WTC11 (cell line): Measurements from ENCODE around the gene RCAN3. TPM values are rescaled to one million over a fixed set of nuclear protein-coding genes. Genes with fewer than 3 reads are reported as not detected.
A peak's percentile ranks its signal among the peaks of the same experiment; 100 is the strongest.

Experiments used
- ATAC-seq: fragments of 200-7000 bp; cut with Tn5 transposase; 2 replicates; pipeline ENCODE4 v1.10.0; 2021; ENCODE audit warnings: mild to moderate bottlenecking, moderate library complexity
- CTCF ChIA-PET: fragments of 300-600 bp; sonication (Branson Sonifier 250); formaldehyde crosslinking; loops from one replicate; lab custom pipeline; 2021; ENCODE audit warnings: antibody characterized with exemption; lab: Charles Lee
- POLR2A ChIA-PET: fragments of 350-600 bp; sonication (Branson Sonifier 250); formaldehyde crosslinking; loops from one replicate; lab custom pipeline; 2021; ENCODE audit warnings: antibody characterized with exemption; lab: Charles Lee
- DNase-seq: peaks from one replicate; pipeline ENCODE4 v3.0.0; 2021; ENCODE audit warnings: low spot score
- H3K27ac Mint-ChIP-seq: 2 replicates; pipeline ENCODE4 v1.8.0; 2021; ENCODE audit warnings: mixed read lengths
- H3K27me3 Mint-ChIP-seq: 2 replicates; pipeline ENCODE4 v1.8.0; 2021; ENCODE audit warnings: low read depth, mild to moderate bottlenecking, moderate library complexity, mixed read lengths
- H3K36me3 Mint-ChIP-seq: 2 replicates; pipeline ENCODE4 v1.8.0; 2021; ENCODE audit warnings: mixed read lengths
- H3K4me1 Mint-ChIP-seq: 2 replicates; pipeline ENCODE4 v1.8.0; 2022; ENCODE audit warnings: mixed read lengths
- H3K4me3 Mint-ChIP-seq: 2 replicates; pipeline ENCODE4 v1.8.0; 2021; ENCODE audit warnings: mild to moderate bottlenecking, moderate library complexity, mixed read lengths
- H3K9me3 Mint-ChIP-seq: 2 replicates; pipeline ENCODE4 v1.8.0; 2021; ENCODE audit warnings: mixed read lengths
- AR ChIP-seq: fragments of 250-450 bp; sonication (Bioruptor Pico); IDR thresholded peaks from 2 replicates; pipeline ENCODE4 v1.9.0; 2021; ENCODE audit warnings: mild to moderate bottlenecking
- ATF6 ChIP-seq: sonication (generic); formaldehyde crosslinking; IDR thresholded peaks from 2 replicates; pipeline ENCODE4 v1.8.1; 2023; ENCODE audit warnings: mild to moderate bottlenecking, missing genetic modification reagents
- CDX4 ChIP-seq: fragments of 250-450 bp; sonication (Bioruptor Pico); IDR thresholded peaks from 2 replicates; pipeline ENCODE4 v1.9.0; 2021; ENCODE audit warnings: moderate library complexity, mild to moderate bottlenecking, inconsistent platforms, borderline replicate concordance
- FOXP1 ChIP-seq: sonication (generic); formaldehyde crosslinking; IDR thresholded peaks from 2 replicates; pipeline ENCODE4 v1.8.0; 2022; ENCODE audit warnings: missing genetic modification reagents, mild to moderate bottlenecking, moderate library complexity, borderline replicate concordance
- GABPB1 ChIP-seq: sonication (generic); formaldehyde crosslinking; IDR thresholded peaks from 2 replicates; pipeline ENCODE4 v1.8.1; 2023; ENCODE audit warnings: mild to moderate bottlenecking, missing genetic modification reagents
- HMGXB4 ChIP-seq: sonication (generic); formaldehyde crosslinking; IDR thresholded peaks from 2 replicates; pipeline ENCODE4 v1.8.1; 2023; ENCODE audit warnings: mild to moderate bottlenecking, moderate library complexity, missing genetic modification reagents
- MYBL2 ChIP-seq: sonication (generic); formaldehyde crosslinking; IDR thresholded peaks from 2 replicates; pipeline ENCODE4 v1.8.1; 2023; ENCODE audit warnings: mild to moderate bottlenecking, moderate library complexity, missing genetic modification reagents
- PRDM15 ChIP-seq: sonication (generic); formaldehyde crosslinking; IDR thresholded peaks from 2 replicates; pipeline ENCODE4 v1.8.0; 2022; ENCODE audit warnings: missing genetic modification reagents
- STAT6 ChIP-seq: sonication (generic); formaldehyde crosslinking; conservative IDR thresholded peaks from 2 replicates; pipeline ENCODE4 v1.8.1; 2023; ENCODE audit warnings: mild to moderate bottlenecking, low read depth, missing genetic modification reagents, moderate library complexity
- USF1 ChIP-seq: sonication (generic); formaldehyde crosslinking; IDR thresholded peaks from 2 replicates; pipeline ENCODE4 v1.8.0; 2022; ENCODE audit warnings: mild to moderate bottlenecking, missing genetic modification reagents
- ZNF121 ChIP-seq: sonication (generic); formaldehyde crosslinking; IDR thresholded peaks from 2 replicates; pipeline ENCODE4 v1.8.0; 2023; ENCODE audit warnings: missing genetic modification reagents
- ZNF532 ChIP-seq: fragments of 250-450 bp; sonication (Bioruptor Pico); IDR thresholded peaks from 2 replicates; pipeline ENCODE4 v1.9.0; 2021; ENCODE audit warnings: mild to moderate bottlenecking, borderline replicate concordance
- total RNA-seq: library from RNA; stranded (reverse); gene quantifications from 3 replicates; pipeline ENCODE4 v1.2.3, GENCODE V29; 2021

Gene RCAN3
- total RNA-seq, 1 experiment from 2014 or later = 23.3 TPM

- Mint-ChIP-seq H3K4me1 (peaks cover 34% of the 10 kb centered on the region), H3K36me3 (peaks cover 11% of the 10 kb centered on the region), H3K27me3 (no peaks in the 10 kb centered on the region), H3K9me3 (peaks cover 16% of the 10 kb centered on the region), H3K27ac (no peak overlapping the region), H3K4me3 (no peak overlapping the region)
- no peak for ATAC-seq
- POLR2A ChIA-PET = no interaction called here
- TF ChIP-seq USF1 (no peak), PRDM15 (CRISPR knock-in tag) (no peak), GABPB1 (no peak), MYBL2 (CRISPR knock-in tag) (no peak), AR (CRISPR knock-in tag) (no peak)
- no peak for DNase-seq
- CTCF ChIA-PET = no interaction called here
Measured at GRCh38 chr1:24470592-24470991, 32.0 kb upstream of the RCAN3 start.

GRCh38 chr1:24472527-24473251 lies 29.9 kb upstream of the RCAN3 start:
- no peak for DNase-seq
- Mint-ChIP-seq H3K9me3 (peaks cover 16% of the 10 kb centered on the region), H3K4me3 (no peak overlapping the region), H3K4me1 (peaks cover 27% of the 10 kb centered on the region), H3K27ac (0 out of 2 replicates have a peak overlapping the region, but pooled peaks have one; percentile 27), H3K27me3 (no peaks in the 10 kb centered on the region), H3K36me3 (peaks cover 11% of the 10 kb centered on the region)
- POLR2A ChIA-PET = no interaction called here
- CTCF ChIA-PET = no interaction called here
- peak; percentile 48; the same call in 1 of the 2 replicates for ATAC-seq
- no peak for TF ChIP-seq HMGXB4
- no peak for TF ChIP-seq FOXP1 (CRISPR knock-in tag)
- no peak for TF ChIP-seq ATF6 (CRISPR knock-in tag)
- TF ChIP-seq ZNF532 (CRISPR knock-in tag) = no peak
- TF ChIP-seq STAT6 (CRISPR knock-in tag) = no peak
- no peak for TF ChIP-seq CDX4 (CRISPR knock-in tag)
- TF ChIP-seq ZNF121 (CRISPR knock-in tag) = no peak
